Nephron progenitor cell (in vitro differentiated cells): ENCODE measurements around the gene RABL3.

Experiments used
- DNase-seq: peaks from one replicate; pipeline ENCODE4 v3.0.0; 2021
- H3K27ac Mint-ChIP-seq: 2 replicates; pipeline ENCODE4 v1.8.0; 2021; ENCODE audit warnings: mild to moderate bottlenecking, moderate library complexity, mixed read lengths
- H3K27me3 Mint-ChIP-seq: 2 replicates; pipeline ENCODE4 v1.8.0; 2021; ENCODE audit warnings: mild to moderate bottlenecking, low read depth, mixed read lengths; ENCODE audit not compliant: poor library complexity
- H3K36me3 Mint-ChIP-seq: 2 replicates; pipeline ENCODE4 v1.8.0; 2021; ENCODE audit warnings: low read depth, mixed read lengths
- H3K4me1 Mint-ChIP-seq: 2 replicates; pipeline ENCODE4 v1.8.0; 2021; ENCODE audit warnings: mixed read lengths
- H3K4me3 Mint-ChIP-seq: 2 replicates; pipeline ENCODE4 v1.8.0; 2021; ENCODE audit warnings: mild to moderate bottlenecking, moderate library complexity, mixed read lengths
- H3K9me3 Mint-ChIP-seq: 2 replicates; pipeline ENCODE4 v1.8.0; 2021; ENCODE audit warnings: mild to moderate bottlenecking, moderate library complexity, mixed read lengths
- CTCF ChIP-seq: fragments of 200-600 bp; sonication (generic); IDR thresholded peaks from 2 replicates; pipeline ENCODE4 v1.5.0; 2021; ENCODE audit warnings: antibody characterized with exemption

Gene RABL3

GRCh38 chr3:120659285-120659684, 83.0 kb downstream of the RABL3 start:
- TF ChIP-seq CTCF: no peak
- no peak for DNase-seq
- Mint-ChIP-seq H3K4me1 (no peaks in the 10 kb centered on the region), H3K9me3 (peaks cover 5% of the 10 kb centered on the region), H3K27ac (no peak overlapping the region), H3K36me3 (no peaks in the 10 kb centered on the region), H3K4me3 (no peak overlapping the region), H3K27me3 (peaks cover 5% of the 10 kb centered on the region)

- TF ChIP-seq CTCF: no peak
- no peak overlapping the region for H3K4me3 Mint-ChIP-seq
- DNase-seq: no peak
- H3K27me3 Mint-ChIP-seq: peaks cover 7% of the 10 kb centered on the region
- H3K9me3 Mint-ChIP-seq: no peaks in the 10 kb centered on the region
- H3K4me1 Mint-ChIP-seq: no peaks in the 10 kb centered on the region
- no peaks in the 10 kb centered on the region for H3K36me3 Mint-ChIP-seq
- H3K27ac Mint-ChIP-seq: no peak overlapping the region
Observed at GRCh38 chr3:120652896-120653545, 89.3 kb downstream of the RABL3 start.

GRCh38 chr3:120652281-120652680, 90.0 kb downstream of the RABL3 start:
- no peak for DNase-seq
- no peak for TF ChIP-seq CTCF
- no peak overlapping the region for H3K27ac Mint-ChIP-seq
- H3K36me3 Mint-ChIP-seq: no peaks in the 10 kb centered on the region
- peaks cover 10% of the 10 kb centered on the region for H3K27me3 Mint-ChIP-seq
- no peaks in the 10 kb centered on the region for H3K4me1 Mint-ChIP-seq
- no peak overlapping the region for H3K4me3 Mint-ChIP-seq
- H3K9me3 Mint-ChIP-seq: no peaks in the 10 kb centered on the region

- peaks cover 10% of the 10 kb centered on the region for H3K27me3 Mint-ChIP-seq
- no peak for DNase-seq
- H3K36me3 Mint-ChIP-seq: no peaks in the 10 kb centered on the region
- no peak overlapping the region for H3K4me3 Mint-ChIP-seq
- TF ChIP-seq CTCF: no peak
- H3K27ac Mint-ChIP-seq: no peak overlapping the region
- H3K9me3 Mint-ChIP-seq: no peaks in the 10 kb centered on the region
- no peaks in the 10 kb centered on the region for H3K4me1 Mint-ChIP-seq
Observed at GRCh38 chr3:120650311-120650710, 92.0 kb downstream of the RABL3 start.

GRCh38 chr3:120649830-120650233, 92.5 kb downstream of the RABL3 start:
- TF ChIP-seq CTCF: no peak
- Mint-ChIP-seq H3K9me3 (no peaks in the 10 kb centered on the region), H3K27me3 (peaks cover 10% of the 10 kb centered on the region), H3K4me1 (peaks cover 2% of the 10 kb centered on the region), H3K4me3 (no peak overlapping the region), H3K27ac (no peak overlapping the region), H3K36me3 (no peaks in the 10 kb centered on the region)
- no peak for DNase-seq

GRCh38 chr3:120648290-120648689, 94.0 kb downstream of the RABL3 start:
- no peaks in the 10 kb centered on the region for H3K36me3 Mint-ChIP-seq
- no peak overlapping the region for H3K4me3 Mint-ChIP-seq
- no peak for DNase-seq
- peaks cover 15% of the 10 kb centered on the region for H3K27me3 Mint-ChIP-seq
- no peak overlapping the region for H3K27ac Mint-ChIP-seq
- H3K4me1 Mint-ChIP-seq: peaks cover 8% of the 10 kb centered on the region
- no peaks in the 10 kb centered on the region for H3K9me3 Mint-ChIP-seq
- TF ChIP-seq CTCF: no peak
